ENCODE measurements around the gene INPP5F. TPM values are rescaled to one million over a fixed set of nuclear protein-coding genes. Genes with fewer than 3 reads are reported as not detected.
A peak's percentile ranks its signal among the peaks of the same experiment; 100 is the strongest.

Gene INPP5F
- total and polyA plus RNA-seq, 2 experiments from 2014 or later, result 41.4 to 86.0 TPM

- TF ChIP-seq ETS1 (IDR thresholded peaks at IDR 0.05) (peak; percentile 58), ZNF114 (CRISPR knock-in tag; IDR thresholded peaks at IDR 0.05) (no peak), NANOG (IDR thresholded peaks at IDR 0.05; ENCODE audit: borderline replicate concordance) (no peak), CREB1 (CRISPR knock-in tag; IDR thresholded peaks at IDR 0.05; ENCODE audit: low read depth) (peak; percentile 53; the same call in 1 of the 2 replicates), POLR2AphosphoS5 (IDR thresholded peaks at IDR 0.05; ENCODE audit: low read depth) (peak; percentile 82), ZNF331 (CRISPR knock-in tag; IDR thresholded peaks at IDR 0.05; ENCODE audit: low read depth) (no peak), EZH2phosphoT487 (IDR thresholded peaks at IDR 0.05; ENCODE audit: unreplicated experiment) (no peak), JUNB (IDR thresholded peaks at IDR 0.05; ENCODE audit: unreplicated experiment) (no peak), EZH2 (IDR thresholded peaks at IDR 0.05; ENCODE audit: low read depth, unreplicated experiment) (no peak), REST (IDR thresholded peaks at IDR 0.05; ENCODE audit: unreplicated experiment) (no peak)
Observed at GRCh38 chr10:119872860-119873681, 147.2 kb downstream of the INPP5F start (continued).

- no peaks in the 10 kb centered on the region for H3K79me2 ChIP-seq (replicated peaks; ENCODE audit: insufficient read depth)
- H3K27ac ChIP-seq (ENCODE audit: low read depth), result no peak overlapping the region
- H4K20me1 ChIP-seq (replicated peaks; ENCODE audit: insufficient read depth), result no peaks in the 10 kb centered on the region
- no peak overlapping the region for H3K4me3 ChIP-seq
- no peak overlapping the region for H3K4me2 ChIP-seq
- Mint-ChIP-seq H3K9me3 (no peaks in the 10 kb centered on the region), H3K27ac (no peak overlapping the region), H3K36me3 (ENCODE audit: low read depth) (no peaks in the 10 kb centered on the region; the same call in 2 of the 3 replicates), H3K4me1 (peaks cover 5% of the 10 kb centered on the region), H3K4me3 (no peak overlapping the region), H3K27me3 (ENCODE audit: insufficient read depth, low read depth, poor library complexity) (no peaks in the 10 kb centered on the region)
- H3F3A ChIP-seq (replicated peaks; ENCODE audit: low read depth), result no peaks in the 10 kb centered on the region; the same call in 1 of the 2 replicates
- no peaks in the 10 kb centered on the region for H3K27me3 ChIP-seq (ENCODE audit: insufficient read depth)
- H3K9me2 ChIP-seq (ENCODE audit: insufficient read depth), result no peaks in the 10 kb centered on the region
- H3K4me1 ChIP-seq (ENCODE audit: insufficient read depth), result peaks cover 6% of the 10 kb centered on the region
- no peak overlapping the region for H2AFZ ChIP-seq
- DNase-seq (ENCODE audit: low spot score), result no peak
- TF ChIP-seq POLR2AphosphoS5 (IDR thresholded peaks at IDR 0.05; ENCODE audit: low read depth), result no peak
- no peak for TF ChIP-seq ZNF114 (CRISPR knock-in tag; IDR thresholded peaks at IDR 0.05)
- no peaks in the 10 kb centered on the region for H3K36me3 ChIP-seq (ENCODE audit: insufficient read depth)
- no peak for ATAC-seq
Observed at GRCh38 chr10:119878524-119878923, 152.7 kb downstream of the INPP5F start.

Small RNA genes lying within 50 kb of the gene (small RNA-seq; reads per million reads assigned to genes)
- gene RN7SL846P (ENCODE audit: low replicate concordance), result 0.10 reads per million

Other genes with a start within 250 kb of the INPP5F start
- 16.8 and 18.4 TPM in 2 replicates for gene RGS10, start 183.3 kb upstream of the INPP5F start, total RNA-seq (2014; rRNA removed; shearing (Covaris generic))
- gene RGS10, start 183.3 kb upstream of the INPP5F start, polyA plus RNA-seq (2016; fragmentation: Nextera tagmentation; extraction: Ambion mirVana), result 26.8 and 27.5 TPM in 2 replicates
- gene TIAL1, start 129.1 kb upstream of the INPP5F start, total RNA-seq (2014; rRNA removed; shearing (Covaris generic)), result 103 and 131 TPM in 2 replicates
- 87.5 and 92.6 TPM in 2 replicates for gene TIAL1, start 129.1 kb upstream of the INPP5F start, polyA plus RNA-seq (2016; fragmentation: Nextera tagmentation; extraction: Ambion mirVana)
- 8.2 TPM in 2 replicates for gene BAG3, start 74.7 kb upstream of the INPP5F start, total RNA-seq (2014; rRNA removed; shearing (Covaris generic))
- 8.4 and 8.6 TPM in 2 replicates for gene BAG3, start 74.7 kb upstream of the INPP5F start, polyA plus RNA-seq (2016; fragmentation: Nextera tagmentation; extraction: Ambion mirVana)
- 64.4 and 76.6 TPM in 2 replicates for gene MCMBP, start 146.8 kb downstream of the INPP5F start, total RNA-seq (2014; rRNA removed; shearing (Covaris generic))
- 30.9 and 31.7 TPM in 2 replicates for gene MCMBP, start 146.8 kb downstream of the INPP5F start, polyA plus RNA-seq (2016; fragmentation: Nextera tagmentation; extraction: Ambion mirVana)
- 27.9 and 35.2 TPM in 2 replicates for gene SEC23IP, start 166.7 kb downstream of the INPP5F start, total RNA-seq (2014; rRNA removed; shearing (Covaris generic))
- 26.2 and 35.6 TPM in 2 replicates for gene SEC23IP, start 166.7 kb downstream of the INPP5F start, polyA plus RNA-seq (2016; fragmentation: Nextera tagmentation; extraction: Ambion mirVana)